HCT116 (cell line): ENCODE measurements around the gene DNAJB1. TPM values are rescaled to one million over a fixed set of nuclear protein-coding genes. Genes with fewer than 3 reads are reported as not detected.

ENCODE experiments used
- ATAC-seq: fragments of 200-7000 bp; cut with Tn5 transposase; 2 replicates; pipeline ENCODE4 v1.9.1; 2020; ENCODE audit warnings: mild to moderate bottlenecking, moderate library complexity
- BruUV-seq: library from RNA; stranded (reverse); fragments of 400-500 nt; replicated peaks from 2 replicates; lab custom pipeline; 2021; lab: Mats Ljungman, UMichigan
- CTCF ChIA-PET: fragments of 300-600 bp; sonication (Branson Sonifier 250); formaldehyde crosslinking; loops from one replicate; lab custom pipeline; 2021; ENCODE audit warnings: antibody characterized with exemption; lab: Charles Lee
- POLR2A ChIA-PET: fragments of 300-600, 350-600 bp; sonication (Branson Sonifier 250); formaldehyde crosslinking; loops from one replicate; lab custom pipeline; 2021; ENCODE audit warnings: antibody characterized with exemption; lab: Charles Lee
- RAD21 ChIA-PET, 2 experiments: fragments of 300-600 bp; sonication (Branson Sonifier 250); formaldehyde crosslinking; loops; one replicate each; lab custom pipeline; 2023; ENCODE audit warnings: low total read pairs in 2 of 2; ENCODE audit not compliant: uncharacterized antibody in 2 of 2, unreplicated experiment in 2 of 2, low non-redundant PET in 1 of 2; lab: Charles Lee
- DNase-seq: peaks from one replicate; pipeline ENCODE4 v3.0.0-alpha.2; 2010; ENCODE audit warnings: low read depth, low spot score
- H2AFZ ChIP-seq: fragments of 200-600 bp; shearing (Covaris generic), sonication (generic); 2 replicates; pipeline ENCODE4 v1.6.1; 2017; ENCODE audit warnings: low read depth, mixed run types, mixed read lengths, antibody characterized with exemption, low read length; ENCODE audit not compliant: poor library complexity, severe bottlenecking
- H3K27ac ChIP-seq: 2 replicates; pipeline ENCODE4 v1.5.1; 2012; ENCODE audit warnings: low read depth, low read length
- H3K27me3 ChIP-seq: fragments of 200-600 bp; sonication (generic); 2 replicates; pipeline ENCODE4 v1.6.1; 2016; ENCODE audit warnings: mixed run types, low read length, mixed read lengths; ENCODE audit not compliant: insufficient read depth
- H3K36me3 ChIP-seq, 2 experiments: fragments of 200-500 bp in 1 of 2; fragments of 200-600 bp in 1 of 2; sonication (Bioruptor generic) in 1 of 2; sonication (generic) in 1 of 2; 2 replicates each; pipeline versions ENCODE4 v1.5.1 to v1.6.1; 2014 to 2016; ENCODE audit warnings: low read length in 2 of 2, inconsistent platforms in 1 of 2, mixed read lengths in 1 of 2, mixed run types in 1 of 2; ENCODE audit not compliant: insufficient read depth in 2 of 2, control insufficient read depth in 1 of 2
- H3K4me1 ChIP-seq, 2 experiments: fragments of 200-600 bp in 1 of 2; sonication (generic) in 1 of 2; 2 replicates each; pipeline versions ENCODE4 v1.5.1 to v1.6.1; 2012 to 2017; ENCODE audit warnings: low read length in 2 of 2, inconsistent platforms in 1 of 2, mild to moderate bottlenecking in 1 of 2, mixed read lengths in 1 of 2, mixed run types in 1 of 2, moderate library complexity in 1 of 2; ENCODE audit not compliant: insufficient read depth in 2 of 2, control insufficient read depth in 1 of 2
- H3K4me2 ChIP-seq: fragments of 200-600 bp; sonication (generic); 2 replicates; pipeline ENCODE4 v1.6.1; 2017; ENCODE audit warnings: mixed run types, low read length, mixed read lengths
- H3K4me3 ChIP-seq, 2 experiments: fragments of 200-600 bp in 1 of 2; sonication (generic) in 1 of 2; replicated peaks in 1 of 2; 2 replicates each; pipeline ENCODE4 v1.5.1; 2011 to 2016; ENCODE audit warnings: low read length in 2 of 2, control low read depth in 1 of 2, low read depth in 1 of 2, mild to moderate bottlenecking in 1 of 2, mixed read lengths in 1 of 2, mixed run types in 1 of 2
- H3K79me2 ChIP-seq: fragments of 200-600 bp; sonication (generic); 2 replicates; pipeline ENCODE4 v1.6.1; 2017; ENCODE audit warnings: mild to moderate bottlenecking, mixed run types, low read length, moderate library complexity, mixed read lengths; ENCODE audit not compliant: insufficient read depth
- H3K9ac ChIP-seq: fragments of 200-600 bp; sonication (generic); 2 replicates; pipeline ENCODE4 v1.6.1; 2016; ENCODE audit warnings: low read length, mixed read lengths
- H3K9me2 ChIP-seq: fragments of 200-600 bp; sonication (generic), shearing (Covaris generic); 2 replicates; pipeline ENCODE4 v1.6.1; 2017; ENCODE audit warnings: mixed run types, mild to moderate bottlenecking, moderate library complexity; ENCODE audit not compliant: insufficient read depth
- H3K9me3 ChIP-seq, 2 experiments: fragments of 200-500 bp in 1 of 2; fragments of 200-600 bp in 1 of 2; sonication (Bioruptor generic) in 1 of 2; sonication (generic) in 1 of 2; 2 replicates each; pipeline ENCODE4 v1.6.1; 2014 to 2017; ENCODE audit warnings: low read length in 2 of 2, mixed read lengths in 2 of 2, inconsistent platforms in 1 of 2, low read depth in 1 of 2, mild to moderate bottlenecking in 1 of 2, mixed run types in 1 of 2, moderate library complexity in 1 of 2; ENCODE audit not compliant: control insufficient read depth in 1 of 2, insufficient read depth in 1 of 2
- H4K20me1 ChIP-seq: fragments of 200-600 bp; sonication (generic), shearing (Covaris generic); 2 replicates; pipeline ENCODE4 v1.6.1; 2017; ENCODE audit warnings: mixed run types, mild to moderate bottlenecking, moderate library complexity; ENCODE audit not compliant: insufficient read depth
- CBX3 ChIP-seq: IDR thresholded peaks from 2 replicates; pipeline ENCODE4 v1.6.1; 2012; ENCODE audit warnings: low read depth
- POLR2AphosphoS5 ChIP-seq: IDR thresholded peaks from 2 replicates; pipeline ENCODE4 v1.6.1; 2011; ENCODE audit warnings: mild to moderate bottlenecking, low read depth, low read length, moderate library complexity
- SP1 ChIP-seq: IDR thresholded peaks from 2 replicates; pipeline ENCODE4 v1.6.1; 2012; ENCODE audit warnings: low read depth
- SRF ChIP-seq: IDR thresholded peaks from 2 replicates; pipeline ENCODE4 v1.6.1; 2012; ENCODE audit warnings: low read depth
- YY1 ChIP-seq: IDR thresholded peaks from 2 replicates; pipeline ENCODE4 v1.6.1; 2011; ENCODE audit warnings: low read length, low read depth, moderate library complexity, mild to moderate bottlenecking; ENCODE audit not compliant: insufficient replicate concordance; ENCODE audit errors: extremely low read depth
- ZNF274 ChIP-seq: fragments of 200-500 bp; sonication (Bioruptor generic); IDR thresholded peaks from 2 replicates; pipeline ENCODE4 v1.6.1; 2014; ENCODE audit warnings: mild to moderate bottlenecking, low read depth, low read length, inconsistent platforms
- intact Hi-C: fragments of 100-400 bp; cut with micrococcal nuclease; formaldehyde crosslinking; loops from 2 replicates; pipeline ENCODE4 v1.10.0; 2022
- total RNA-seq: library from RNA; stranded (reverse); gene quantifications from one replicate; pipeline ENCODE4 v1.2.1, GENCODE V29; 2021; ENCODE audit not compliant: unreplicated experiment
- TF ChIP-seq, protein P1 (sequence below): IDR thresholded peaks from 2 replicates; pipeline ENCODE4 v1.6.1; 2011; ENCODE audit warnings: mild to moderate bottlenecking, low read length, moderate library complexity; ENCODE audit not compliant: insufficient replicate concordance; ENCODE audit errors: extremely low read depth
- TF ChIP-seq, protein P2 (sequence below): IDR thresholded peaks from 2 replicates; pipeline ENCODE4 v1.6.1; 2012; ENCODE audit warnings: low read depth
- TF ChIP-seq, protein P3 (sequence below): IDR thresholded peaks from 2 replicates; pipeline ENCODE4 v1.6.1; 2012

The DNAJB1 gene
- total RNA-seq, 1 experiment from 2014 or later = 175 TPM

DNA sequence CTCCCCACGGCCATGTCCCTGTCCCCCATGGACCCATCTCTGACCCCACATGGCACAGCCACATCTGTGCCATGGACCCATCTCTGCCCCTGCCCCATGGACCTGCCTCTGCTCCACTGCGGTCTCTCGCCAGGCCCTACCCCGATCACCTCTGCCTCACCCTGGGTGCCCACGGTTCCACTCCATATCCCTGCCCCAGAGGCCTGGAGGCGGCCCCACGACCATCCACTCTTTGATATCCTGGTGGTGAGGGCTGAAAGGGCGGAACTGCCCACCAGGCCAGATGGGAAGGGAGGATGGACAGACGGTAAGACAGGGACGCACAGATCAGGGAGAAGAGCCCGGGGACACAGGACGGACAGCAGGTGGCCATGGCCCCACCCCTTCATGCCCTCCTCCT, 43.4 kb downstream of the DNAJB1 start:
- RAD21 ChIA-PET = interaction anchor here in 1 of 2 experiments (0.7 kb wide), 1 partner anchor 338 kb away, joined by 4 read pairs; the partner anchor contains the start of gene ASF1B
- POLR2A ChIA-PET = no interaction called here
- TF ChIP-seq, protein P1, sequence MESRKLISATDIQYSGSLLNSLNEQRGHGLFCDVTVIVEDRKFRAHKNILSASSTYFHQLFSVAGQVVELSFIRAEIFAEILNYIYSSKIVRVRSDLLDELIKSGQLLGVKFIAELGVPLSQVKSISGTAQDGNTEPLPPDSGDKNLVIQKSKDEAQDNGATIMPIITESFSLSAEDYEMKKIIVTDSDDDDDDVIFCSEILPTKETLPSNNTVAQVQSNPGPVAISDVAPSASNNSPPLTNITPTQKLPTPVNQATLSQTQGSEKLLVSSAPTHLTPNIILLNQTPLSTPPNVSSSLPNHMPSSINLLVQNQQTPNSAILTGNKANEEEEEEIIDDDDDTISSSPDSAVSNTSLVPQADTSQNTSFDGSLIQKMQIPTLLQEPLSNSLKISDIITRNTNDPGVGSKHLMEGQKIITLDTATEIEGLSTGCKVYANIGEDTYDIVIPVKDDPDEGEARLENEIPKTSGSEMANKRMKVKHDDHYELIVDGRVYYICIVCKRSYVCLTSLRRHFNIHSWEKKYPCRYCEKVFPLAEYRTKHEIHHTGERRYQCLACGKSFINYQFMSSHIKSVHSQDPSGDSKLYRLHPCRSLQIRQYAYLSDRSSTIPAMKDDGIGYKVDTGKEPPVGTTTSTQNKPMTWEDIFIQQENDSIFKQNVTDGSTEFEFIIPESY = no peak
- TF ChIP-seq, protein P2, sequence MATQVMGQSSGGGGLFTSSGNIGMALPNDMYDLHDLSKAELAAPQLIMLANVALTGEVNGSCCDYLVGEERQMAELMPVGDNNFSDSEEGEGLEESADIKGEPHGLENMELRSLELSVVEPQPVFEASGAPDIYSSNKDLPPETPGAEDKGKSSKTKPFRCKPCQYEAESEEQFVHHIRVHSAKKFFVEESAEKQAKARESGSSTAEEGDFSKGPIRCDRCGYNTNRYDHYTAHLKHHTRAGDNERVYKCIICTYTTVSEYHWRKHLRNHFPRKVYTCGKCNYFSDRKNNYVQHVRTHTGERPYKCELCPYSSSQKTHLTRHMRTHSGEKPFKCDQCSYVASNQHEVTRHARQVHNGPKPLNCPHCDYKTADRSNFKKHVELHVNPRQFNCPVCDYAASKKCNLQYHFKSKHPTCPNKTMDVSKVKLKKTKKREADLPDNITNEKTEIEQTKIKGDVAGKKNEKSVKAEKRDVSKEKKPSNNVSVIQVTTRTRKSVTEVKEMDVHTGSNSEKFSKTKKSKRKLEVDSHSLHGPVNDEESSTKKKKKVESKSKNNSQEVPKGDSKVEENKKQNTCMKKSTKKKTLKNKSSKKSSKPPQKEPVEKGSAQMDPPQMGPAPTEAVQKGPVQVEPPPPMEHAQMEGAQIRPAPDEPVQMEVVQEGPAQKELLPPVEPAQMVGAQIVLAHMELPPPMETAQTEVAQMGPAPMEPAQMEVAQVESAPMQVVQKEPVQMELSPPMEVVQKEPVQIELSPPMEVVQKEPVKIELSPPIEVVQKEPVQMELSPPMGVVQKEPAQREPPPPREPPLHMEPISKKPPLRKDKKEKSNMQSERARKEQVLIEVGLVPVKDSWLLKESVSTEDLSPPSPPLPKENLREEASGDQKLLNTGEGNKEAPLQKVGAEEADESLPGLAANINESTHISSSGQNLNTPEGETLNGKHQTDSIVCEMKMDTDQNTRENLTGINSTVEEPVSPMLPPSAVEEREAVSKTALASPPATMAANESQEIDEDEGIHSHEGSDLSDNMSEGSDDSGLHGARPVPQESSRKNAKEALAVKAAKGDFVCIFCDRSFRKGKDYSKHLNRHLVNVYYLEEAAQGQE = no peak
- TF ChIP-seq, protein P3, sequence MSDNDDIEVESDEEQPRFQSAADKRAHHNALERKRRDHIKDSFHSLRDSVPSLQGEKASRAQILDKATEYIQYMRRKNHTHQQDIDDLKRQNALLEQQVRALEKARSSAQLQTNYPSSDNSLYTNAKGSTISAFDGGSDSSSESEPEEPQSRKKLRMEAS = no peak
- TF ChIP-seq POLR2AphosphoS5 = no peak
- no peak for TF ChIP-seq ZNF274
- TF ChIP-seq CBX3 = no peak
- TF ChIP-seq SP1 = no peak
- no peak for TF ChIP-seq SRF
- no peak for TF ChIP-seq YY1
- TF ChIP-seq, all 23 proteins: peak for 0
- CTCF ChIA-PET = interaction anchor here (0.7 to 0.9 kb wide), 2 partner anchors 9 to 69 kb away, joined by 3 to 4 read pairs; no protein-coding TSS in a partner anchor
- no TSS peak for BruUV-seq
- Histone ChIP-seq H3K27me3 (no peaks in the 10 kb centered on the region), H2AFZ (no peak overlapping the region), H3K36me3 (peaks cover 9 to 10% of the 10 kb centered on the region in 2 experiments; a peak in 3 of 4 replicates), H3K4me1 (peaks cover 22 to 40% of the 10 kb centered on the region in 2 experiments; a peak in 3 of 4 replicates), H3K4me2 (peak overlapping the region; percentile 72), H3K4me3 (peak overlapping the region; percentile 11 to 16; a peak in 1 of 4 replicates), H3K9me3 (no peaks in the 10 kb centered on the region), H3K9ac (0 out of 2 replicates have a peak overlapping the region, but pooled peaks have one; percentile 45), H3K9me2 (no peaks in the 10 kb centered on the region), H3K27ac (peak overlapping the region; percentile 51; the same call in 1 of the 2 replicates), H3K79me2 (no peaks in the 10 kb centered on the region; the same call in 1 of the 2 replicates), H4K20me1 (no peaks in the 10 kb centered on the region)
- no peak for ATAC-seq
- intact Hi-C loops = loop anchor here (5.0 kb wide), 1 partner anchor 338 kb away; the partner anchor contains the start of gene ASF1B
- no peak for DNase-seq
